ENCODE results near the gene CRADD. TPM values are rescaled to one million over a fixed set of nuclear protein-coding genes. Genes with fewer than 3 reads are reported as not detected.

Gene CRADD
- total RNA-seq, 4 donors from 2014 or later, result 27.7 to 61.0 (median 34.2) TPM

DNA sequence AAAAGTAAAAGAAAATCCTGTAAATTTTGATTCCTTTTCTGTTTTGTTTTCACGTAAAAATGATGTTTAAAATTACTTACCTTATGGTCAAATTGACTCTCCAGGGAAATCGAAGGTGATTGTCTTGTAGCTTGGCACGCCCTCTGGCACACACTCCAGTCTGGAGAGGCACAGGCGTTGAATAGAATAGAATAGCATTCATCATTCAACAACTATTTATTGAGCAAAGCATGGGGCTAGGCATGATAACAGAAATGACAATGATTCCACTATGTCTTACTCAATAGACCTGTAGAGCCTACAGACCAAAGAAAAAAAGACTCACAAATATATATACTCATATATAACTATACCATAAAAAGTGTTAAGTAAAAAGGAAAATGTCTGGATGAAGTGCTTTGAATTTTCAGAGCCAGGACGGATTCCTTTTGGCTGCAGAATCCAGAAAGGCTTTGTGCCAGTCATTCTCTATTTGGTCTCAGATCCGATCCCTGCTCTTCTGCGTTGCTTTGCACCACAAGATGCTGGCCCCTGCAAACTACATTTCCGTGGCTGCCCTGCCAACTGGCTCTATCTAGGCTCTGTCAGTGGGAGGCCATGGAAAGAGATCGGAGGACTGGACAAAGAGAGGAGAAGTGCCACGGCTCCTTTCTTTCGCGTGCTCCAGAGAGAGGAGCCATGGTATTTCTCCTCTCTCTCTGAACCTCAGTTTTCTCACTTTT, 231.8 kb downstream of the CRADD start:
- ATAC-seq (ENCODE audit: low FRiP score), result peak; percentile 84
- DNase-seq (ENCODE audit: low spot score), result no peak
- TF ChIP-seq, protein P1, sequence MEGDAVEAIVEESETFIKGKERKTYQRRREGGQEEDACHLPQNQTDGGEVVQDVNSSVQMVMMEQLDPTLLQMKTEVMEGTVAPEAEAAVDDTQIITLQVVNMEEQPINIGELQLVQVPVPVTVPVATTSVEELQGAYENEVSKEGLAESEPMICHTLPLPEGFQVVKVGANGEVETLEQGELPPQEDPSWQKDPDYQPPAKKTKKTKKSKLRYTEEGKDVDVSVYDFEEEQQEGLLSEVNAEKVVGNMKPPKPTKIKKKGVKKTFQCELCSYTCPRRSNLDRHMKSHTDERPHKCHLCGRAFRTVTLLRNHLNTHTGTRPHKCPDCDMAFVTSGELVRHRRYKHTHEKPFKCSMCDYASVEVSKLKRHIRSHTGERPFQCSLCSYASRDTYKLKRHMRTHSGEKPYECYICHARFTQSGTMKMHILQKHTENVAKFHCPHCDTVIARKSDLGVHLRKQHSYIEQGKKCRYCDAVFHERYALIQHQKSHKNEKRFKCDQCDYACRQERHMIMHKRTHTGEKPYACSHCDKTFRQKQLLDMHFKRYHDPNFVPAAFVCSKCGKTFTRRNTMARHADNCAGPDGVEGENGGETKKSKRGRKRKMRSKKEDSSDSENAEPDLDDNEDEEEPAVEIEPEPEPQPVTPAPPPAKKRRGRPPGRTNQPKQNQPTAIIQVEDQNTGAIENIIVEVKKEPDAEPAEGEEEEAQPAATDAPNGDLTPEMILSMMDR (IDR thresholded peaks at IDR 0.05), result no peak

DNA sequence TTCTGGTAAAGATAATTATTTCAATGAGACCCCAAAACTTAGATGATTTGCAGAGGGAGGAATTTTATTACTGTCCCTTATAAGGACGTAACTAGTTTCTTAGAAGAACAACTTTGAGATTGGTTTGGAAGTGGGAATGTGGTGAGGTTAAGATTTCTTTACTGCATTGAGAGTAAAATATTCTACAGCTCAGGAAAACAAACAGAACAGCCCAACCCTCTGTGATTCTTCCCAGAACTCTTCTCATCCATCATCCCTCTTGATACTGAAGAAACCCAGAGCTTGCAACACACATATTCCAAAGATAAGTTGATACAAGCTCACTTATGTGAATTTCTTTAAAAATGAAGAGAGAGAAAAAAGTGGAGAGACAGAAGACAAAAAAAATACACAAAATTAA, 234.2 kb downstream of the CRADD start:
- ATAC-seq (ENCODE audit: low FRiP score) (peak; percentile 53), DNase-seq (ENCODE audit: low spot score) (no peak)
- TF ChIP-seq, protein P1 (IDR thresholded peaks at IDR 0.05), result no peak

DNA sequence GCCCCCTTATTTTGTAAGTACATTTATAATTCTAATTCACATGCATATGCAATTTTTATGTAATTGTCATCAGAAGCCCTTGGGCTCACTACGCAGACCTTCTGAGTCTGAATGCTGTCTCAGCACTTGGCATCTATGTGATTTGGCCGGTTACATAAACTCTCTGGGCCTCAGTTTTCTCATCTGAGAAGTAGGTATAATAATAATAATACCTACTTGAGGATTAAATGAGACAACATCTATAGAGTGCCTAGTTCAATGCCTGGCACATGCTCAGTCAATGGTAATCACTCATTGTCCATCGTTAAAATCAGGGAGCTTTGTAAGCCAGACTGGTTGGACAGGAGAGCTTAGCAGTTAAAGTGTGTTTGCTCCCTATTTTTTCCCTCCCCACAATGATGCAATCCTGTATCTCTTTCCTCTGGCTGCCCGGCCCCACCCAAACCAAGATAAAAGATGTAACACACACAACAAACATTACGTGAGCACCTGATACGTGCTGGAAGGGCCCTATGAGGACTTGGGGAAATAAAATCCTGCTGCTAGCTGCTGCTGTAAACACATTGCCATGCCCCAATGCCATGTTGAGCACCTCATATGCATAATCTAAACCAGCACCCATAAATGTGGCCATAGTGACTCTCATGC, 235.0 kb downstream of the CRADD start:
- TF ChIP-seq, protein P1 (IDR thresholded peaks at IDR 0.05), result no peak
- ATAC-seq (ENCODE audit: low FRiP score), result peak; percentile 13
- DNase-seq (ENCODE audit: low spot score), result no peak

DNA sequence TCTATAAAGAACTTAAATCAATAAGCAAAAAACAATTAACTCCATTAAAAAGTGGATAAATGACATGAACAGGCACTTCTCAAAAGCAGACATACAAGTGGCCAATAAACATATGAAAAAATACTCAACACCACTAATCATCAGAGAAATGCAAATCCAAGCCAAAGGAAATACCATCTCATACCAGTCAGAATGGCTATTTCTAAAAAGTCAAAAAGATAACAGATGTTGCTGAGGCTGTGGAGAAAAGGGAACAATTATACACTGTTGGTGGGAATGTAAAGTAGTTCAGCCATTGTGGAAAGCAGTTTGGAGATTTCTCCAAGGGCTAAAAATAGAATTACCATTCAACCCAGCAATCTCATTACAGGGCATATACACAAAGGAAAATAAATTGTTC, 236.7 kb downstream of the CRADD start:
- TF ChIP-seq, protein P1 (IDR thresholded peaks at IDR 0.05), result no peak
- ATAC-seq (ENCODE audit: low FRiP score), result peak; percentile 36
- no peak for DNase-seq (ENCODE audit: low spot score)

DNA sequence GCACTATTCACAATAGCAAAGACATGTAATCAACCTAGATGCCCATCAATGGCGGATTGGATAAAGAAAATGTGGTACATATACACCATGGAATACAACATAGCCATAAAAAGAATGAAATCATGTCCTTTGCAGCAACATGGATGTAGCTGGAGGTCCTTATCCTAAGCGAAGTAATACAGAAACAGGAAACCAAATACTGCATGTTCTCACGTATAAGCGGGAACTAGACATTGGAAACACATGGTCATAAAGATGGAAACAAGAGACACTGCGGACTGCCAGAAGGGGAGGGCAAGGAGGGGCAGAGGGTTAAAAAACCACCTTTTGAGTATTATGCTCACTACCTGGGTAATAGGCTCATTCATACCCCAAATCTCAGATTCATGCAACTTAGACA, 237.1 kb downstream of the CRADD start:
- ATAC-seq (ENCODE audit: low FRiP score), result no peak
- no peak for DNase-seq (ENCODE audit: low spot score)
- TF ChIP-seq, protein P1 (IDR thresholded peaks at IDR 0.05), result no peak

DNA sequence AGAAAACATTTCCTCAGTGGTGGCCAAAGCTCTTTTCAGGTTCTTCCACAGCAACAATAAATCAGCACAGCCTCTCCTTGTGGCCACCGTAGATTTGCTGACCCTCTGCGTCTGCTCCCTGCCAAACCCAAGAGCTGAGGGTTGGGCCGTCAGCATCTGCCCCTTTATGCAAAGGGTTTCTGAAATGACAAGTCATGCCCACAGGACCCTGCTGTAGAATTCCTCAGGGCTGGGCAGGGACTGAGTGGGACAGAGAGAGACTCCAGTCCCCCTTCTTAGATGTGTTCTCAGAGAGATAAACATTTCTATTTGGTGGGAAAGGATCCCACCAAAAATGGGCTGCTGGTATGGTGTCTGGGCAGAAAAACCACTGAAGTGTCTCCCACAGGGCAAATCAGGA, 238.2 kb downstream of the CRADD start:
- TF ChIP-seq, protein P1 (IDR thresholded peaks at IDR 0.05), result no peak
- no peak for ATAC-seq (ENCODE audit: low FRiP score)
- DNase-seq (ENCODE audit: low spot score), result no peak

DNA sequence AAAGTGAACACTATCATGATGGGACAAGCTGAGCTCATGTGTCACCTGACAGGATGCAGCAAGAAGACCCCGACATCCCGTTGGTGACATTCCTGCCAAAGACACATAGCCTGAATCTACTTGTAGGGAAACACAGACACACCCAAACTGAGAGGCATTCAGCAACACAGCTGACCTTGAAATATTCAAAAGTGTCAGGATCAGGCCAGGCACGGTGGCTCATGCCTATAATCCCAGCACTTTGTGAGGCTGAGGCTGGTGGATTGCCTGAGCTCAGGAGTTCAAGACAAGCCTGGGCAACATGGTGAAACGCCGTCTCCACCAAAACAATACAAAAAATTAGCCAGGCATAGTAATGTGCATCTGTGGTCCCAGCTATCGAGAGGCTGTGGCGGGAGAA, 239.2 kb downstream of the CRADD start:
- TF ChIP-seq, protein P1 (IDR thresholded peaks at IDR 0.05), result no peak
- ATAC-seq (ENCODE audit: low FRiP score), result no peak
- DNase-seq (ENCODE audit: low spot score), result no peak
